Endothelial cell (in vitro differentiated cells): Measurements from ENCODE around the gene MAK. TPM values are rescaled to one million over a fixed set of nuclear protein-coding genes. Genes with fewer than 3 reads are reported as not detected.

ENCODE experiments used
- DNase-seq: peaks from one replicate; pipeline ENCODE4 v3.0.0; 2021; ENCODE audit warnings: low spot score
- H3K27ac Mint-ChIP-seq: one replicate; pipeline ENCODE4 v1.8.0; 2021; ENCODE audit warnings: mixed read lengths, inconsistent platforms; ENCODE audit not compliant: unreplicated experiment
- H3K27me3 Mint-ChIP-seq: one replicate; pipeline ENCODE4 v1.8.0; 2021; ENCODE audit warnings: mild to moderate bottlenecking, moderate library complexity, mixed read lengths, inconsistent platforms; ENCODE audit not compliant: unreplicated experiment
- H3K36me3 Mint-ChIP-seq: one replicate; pipeline ENCODE4 v1.8.0; 2021; ENCODE audit warnings: mild to moderate bottlenecking, low read depth, mixed read lengths, inconsistent platforms; ENCODE audit not compliant: unreplicated experiment
- H3K4me1 Mint-ChIP-seq: one replicate; pipeline ENCODE4 v1.8.0; 2021; ENCODE audit warnings: mild to moderate bottlenecking, mixed read lengths, inconsistent platforms; ENCODE audit not compliant: unreplicated experiment
- H3K4me3 Mint-ChIP-seq: one replicate; pipeline ENCODE4 v1.8.0; 2021; ENCODE audit warnings: mild to moderate bottlenecking, mixed read lengths, inconsistent platforms; ENCODE audit not compliant: unreplicated experiment
- H3K9me3 Mint-ChIP-seq: one replicate; pipeline ENCODE4 v1.8.0; 2021; ENCODE audit warnings: mixed read lengths, inconsistent platforms; ENCODE audit not compliant: unreplicated experiment
- CTCF ChIP-seq: fragments of 200-600 bp; sonication (generic); IDR thresholded peaks from one replicate; pipeline ENCODE4 v1.5.0; 2021; ENCODE audit warnings: antibody characterized with exemption; ENCODE audit not compliant: unreplicated experiment
- total RNA-seq: library from RNA; stranded (reverse); fragmentation: NEBNext Ultra II Directional; extraction: Animal tissue kit (Norgen Biotek cat#: 25700); gene quantifications from one replicate; pipeline ENCODE4 v1.2.1, GENCODE V29; 2021; ENCODE audit not compliant: unreplicated experiment

MAK gene
- total RNA-seq, 1 donor from 2014 or later = not detected

- Mint-ChIP-seq H3K27me3 (no peaks in the 10 kb centered on the region), H3K36me3 (peaks cover 2% of the 10 kb centered on the region), H3K4me3 (no peak overlapping the region), H3K27ac (no peak overlapping the region), H3K4me1 (no peaks in the 10 kb centered on the region), H3K9me3 (no peaks in the 10 kb centered on the region)
- DNase-seq = no peak
- TF ChIP-seq CTCF = no peak
These were observed 46.2 kb downstream of the MAK start for GRCh38 chr6:10792101-10792500.

- TF ChIP-seq CTCF = no peak
- H3K4me1 Mint-ChIP-seq = no peaks in the 10 kb centered on the region
- DNase-seq = no peak
- no peaks in the 10 kb centered on the region for H3K9me3 Mint-ChIP-seq
- no peak overlapping the region for H3K27ac Mint-ChIP-seq
- H3K36me3 Mint-ChIP-seq = peaks cover 4% of the 10 kb centered on the region
- H3K4me3 Mint-ChIP-seq = no peak overlapping the region
- H3K27me3 Mint-ChIP-seq = peaks cover 1% of the 10 kb centered on the region
These were observed 46.7 kb downstream of the MAK start for GRCh38 chr6:10791673-10792072.

GRCh38 chr6:10779076-10779475, 59.3 kb downstream of the MAK start:
- DNase-seq = no peak
- Mint-ChIP-seq H3K4me3 (no peak overlapping the region), H3K36me3 (no peaks in the 10 kb centered on the region), H3K9me3 (no peaks in the 10 kb centered on the region), H3K27me3 (no peaks in the 10 kb centered on the region), H3K4me1 (no peaks in the 10 kb centered on the region), H3K27ac (no peak overlapping the region)
- no peak for TF ChIP-seq CTCF

- TF ChIP-seq CTCF = no peak
- no peak overlapping the region for H3K27ac Mint-ChIP-seq
- no peaks in the 10 kb centered on the region for H3K9me3 Mint-ChIP-seq
- H3K4me3 Mint-ChIP-seq = no peak overlapping the region
- no peaks in the 10 kb centered on the region for H3K36me3 Mint-ChIP-seq
- DNase-seq = no peak
- H3K27me3 Mint-ChIP-seq = no peaks in the 10 kb centered on the region
- no peaks in the 10 kb centered on the region for H3K4me1 Mint-ChIP-seq
These were observed 60.1 kb downstream of the MAK start for GRCh38 chr6:10778230-10778629.

DNA sequence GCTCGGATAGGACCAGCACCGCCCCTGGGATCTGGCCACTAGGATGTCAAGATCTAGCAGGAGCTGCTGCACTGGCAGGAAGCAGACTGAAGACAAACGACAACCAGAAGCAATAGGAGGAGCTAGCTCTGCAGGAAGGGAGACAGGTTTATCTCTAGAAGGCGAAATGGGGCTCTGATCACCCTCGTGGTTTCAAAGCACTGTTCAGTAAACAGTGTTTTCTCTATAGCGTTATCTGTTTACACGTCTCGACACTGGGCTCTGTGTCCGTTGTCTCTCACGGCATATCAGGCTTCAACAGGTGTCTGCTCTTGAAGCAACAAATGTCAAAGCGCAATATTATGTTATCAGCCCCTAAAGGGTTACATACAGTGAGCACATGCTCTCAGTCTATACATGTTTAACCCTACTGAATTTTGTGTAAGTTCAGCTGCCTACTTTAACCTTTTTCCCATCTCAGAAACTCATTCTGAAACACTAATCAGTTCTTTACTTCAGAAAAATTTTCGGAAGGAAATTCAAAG, 66.9 kb downstream of the MAK start:
- no peak overlapping the region for H3K4me3 Mint-ChIP-seq
- H3K9me3 Mint-ChIP-seq = no peaks in the 10 kb centered on the region
- no peak for DNase-seq
- no peak for TF ChIP-seq CTCF
- H3K36me3 Mint-ChIP-seq = peaks cover 3% of the 10 kb centered on the region
- no peak overlapping the region for H3K27ac Mint-ChIP-seq
- H3K27me3 Mint-ChIP-seq = no peaks in the 10 kb centered on the region
- peaks cover 3% of the 10 kb centered on the region for H3K4me1 Mint-ChIP-seq
